COLO668 (cell line): ENCODE results near the gene ERC2.

ENCODE experiments used
- DNase-seq: peaks from one replicate; lab custom pipeline; 2025; ENCODE audit not compliant: unreplicated experiment; lab: John Stamatoyannopoulos, UW

ERC2 gene

DNA sequence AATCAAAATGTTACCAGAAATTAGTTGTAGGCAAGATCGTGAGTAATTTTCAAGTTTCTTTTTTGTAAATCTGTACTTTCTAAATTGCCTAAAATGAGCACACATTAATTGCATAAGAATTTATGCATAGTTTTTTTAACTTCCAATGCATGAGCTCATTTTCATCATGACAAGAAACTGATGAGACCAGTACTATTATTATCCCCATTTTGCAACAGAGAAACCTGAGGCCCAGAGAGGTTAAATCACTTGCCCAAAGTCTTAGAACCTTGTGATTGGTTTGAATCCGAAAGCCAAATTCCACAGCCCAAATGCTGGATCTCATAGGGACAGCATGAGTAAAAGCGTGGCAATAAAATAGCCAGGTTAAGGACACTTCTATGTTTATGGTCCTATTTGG lies 274.7 kb downstream of the ERC2 start:
- DNase-seq = no peak

DNA sequence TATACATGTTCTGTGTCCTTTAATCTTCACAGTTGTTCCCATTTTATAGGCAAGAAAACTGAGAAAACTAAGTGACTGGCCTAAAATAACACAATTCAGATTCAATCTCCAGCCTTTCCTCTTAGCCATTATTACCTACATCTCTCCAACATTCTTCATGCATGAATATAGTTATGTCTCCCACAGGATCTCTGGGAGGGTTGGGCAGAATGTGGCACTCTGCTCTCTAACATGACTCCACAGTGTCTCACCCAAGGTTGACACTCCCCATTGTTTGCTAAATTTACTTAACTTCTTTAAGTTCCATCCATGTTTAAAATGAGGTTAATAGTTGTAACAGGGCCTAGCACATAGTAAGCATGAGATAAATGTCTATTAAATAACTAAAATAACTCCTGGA lies 276.3 kb downstream of the ERC2 start:
- no peak for DNase-seq

DNA sequence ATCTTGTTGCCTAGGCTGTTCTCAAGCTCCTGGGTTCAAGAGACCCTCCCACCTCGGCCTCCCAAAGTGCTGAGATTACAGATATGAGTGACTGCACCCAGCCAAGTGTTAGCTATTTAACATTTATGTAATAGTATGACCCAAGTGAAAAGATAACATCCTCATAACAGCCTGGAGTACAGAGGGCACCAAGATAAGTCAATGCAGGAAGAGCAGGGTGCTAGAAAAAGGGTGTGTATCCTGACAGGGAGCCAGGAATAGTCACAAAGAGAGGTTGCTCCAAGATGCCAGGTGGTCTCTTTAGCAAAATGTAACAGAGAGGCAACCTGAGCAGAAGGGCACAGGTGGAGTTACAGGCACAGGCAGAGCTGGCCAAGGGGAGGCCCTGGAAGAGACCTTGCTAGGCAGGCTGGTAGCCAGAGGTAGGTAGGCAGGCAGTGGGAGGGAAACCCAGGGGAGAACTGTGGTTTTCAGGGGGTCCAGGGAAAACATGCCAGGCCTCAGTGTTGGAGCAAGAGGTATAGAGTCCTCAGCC lies 277.4 kb downstream of the ERC2 start:
- DNase-seq = no peak

DNA sequence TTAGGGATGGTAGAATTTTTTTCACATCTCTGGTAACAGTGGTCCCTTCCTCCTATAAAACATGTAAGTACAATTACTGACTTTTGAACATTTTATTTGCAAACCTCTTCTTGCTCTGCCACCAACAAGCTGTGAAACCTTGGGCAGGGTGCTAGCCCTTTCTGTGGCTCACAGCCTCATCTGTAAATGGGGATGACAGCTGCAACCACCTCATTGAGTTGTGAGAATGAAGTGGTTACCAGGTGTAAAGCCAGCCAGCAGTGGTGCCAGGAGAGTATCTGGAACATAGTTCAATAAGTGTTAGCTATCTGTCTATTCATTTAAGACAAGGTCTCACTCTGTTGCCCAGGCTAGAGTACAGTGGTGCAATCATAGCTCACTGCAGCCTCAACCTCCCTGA lies 278.1 kb downstream of the ERC2 start:
- no peak for DNase-seq

DNA sequence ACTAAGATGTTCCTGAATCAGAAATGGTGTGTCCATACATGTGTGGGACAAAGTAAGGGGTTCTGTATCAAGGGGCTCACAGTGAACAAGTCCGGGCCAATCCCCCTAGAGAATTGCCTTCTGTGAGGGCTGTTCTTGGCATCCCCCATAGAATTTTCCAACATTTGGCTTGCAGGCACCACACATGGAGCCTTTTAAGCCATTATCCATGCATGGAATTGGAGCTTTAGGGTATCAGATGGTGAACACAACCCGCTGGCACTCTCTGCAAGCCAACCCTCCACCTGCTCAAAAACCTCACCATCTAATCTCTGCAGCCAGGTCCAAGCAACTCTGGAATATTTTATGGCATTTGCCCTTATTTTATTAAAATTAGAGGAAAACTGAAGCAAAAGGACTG lies 278.7 kb downstream of the ERC2 start:
- no peak for DNase-seq

DNA sequence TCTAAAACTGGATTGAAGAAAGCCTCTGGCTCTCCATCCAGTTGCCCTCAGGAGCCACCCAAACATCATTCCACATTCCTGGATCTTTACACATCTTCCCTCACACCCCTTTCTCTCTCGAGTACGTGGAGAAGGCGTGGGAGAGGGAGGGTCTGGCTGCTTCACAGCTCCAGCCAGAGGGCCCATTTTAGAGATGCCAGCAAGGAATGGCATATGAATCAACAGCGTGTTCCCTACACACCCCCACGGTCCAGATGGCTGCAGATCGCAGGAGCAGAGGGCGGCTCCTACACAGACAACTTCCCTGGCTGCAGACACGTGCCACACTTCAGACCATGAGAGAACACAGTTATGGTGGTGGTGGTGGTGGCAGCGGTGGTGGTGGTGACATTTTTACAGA lies 280.1 kb downstream of the ERC2 start:
- no peak for DNase-seq

DNA sequence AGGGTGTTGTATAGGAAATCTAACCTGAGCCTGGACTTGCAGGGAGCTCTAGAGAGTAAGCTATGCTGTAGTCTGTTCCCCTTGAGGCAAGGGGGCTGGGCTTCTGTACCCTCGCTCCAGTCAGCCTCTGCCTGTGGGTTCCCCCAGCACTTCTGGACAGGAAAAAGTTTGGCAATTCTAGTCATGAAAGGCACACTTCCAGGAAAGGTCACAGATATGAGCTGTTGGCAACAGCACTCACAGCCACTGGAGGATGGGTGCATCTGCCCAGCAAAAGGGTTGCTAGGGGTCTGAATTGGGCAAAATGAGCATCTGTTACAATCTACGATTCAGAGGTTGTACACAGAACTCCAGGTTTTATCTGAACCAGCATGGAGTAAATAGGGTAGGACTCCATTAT lies 281.2 kb downstream of the ERC2 start:
- DNase-seq = no peak

DNA sequence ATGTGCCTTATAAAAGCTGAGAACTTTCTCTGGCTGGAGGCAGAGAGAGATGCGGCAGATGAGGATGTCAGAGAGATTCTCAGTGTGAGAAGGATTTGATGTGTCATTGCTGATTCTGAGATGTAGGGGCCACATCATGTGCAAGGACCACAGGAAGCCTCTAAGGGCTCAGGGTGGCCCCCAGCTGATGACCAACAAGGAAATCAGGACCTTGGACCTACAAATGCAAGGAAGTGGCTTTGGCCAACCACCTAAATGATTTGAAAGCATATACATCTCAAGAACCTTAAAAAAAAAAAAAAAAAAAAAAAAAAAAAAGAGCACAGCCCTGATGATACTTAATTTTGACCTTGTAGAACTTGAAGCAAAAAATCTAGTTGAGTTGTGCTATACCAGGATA lies 282.4 kb downstream of the ERC2 start:
- no peak for DNase-seq

DNA sequence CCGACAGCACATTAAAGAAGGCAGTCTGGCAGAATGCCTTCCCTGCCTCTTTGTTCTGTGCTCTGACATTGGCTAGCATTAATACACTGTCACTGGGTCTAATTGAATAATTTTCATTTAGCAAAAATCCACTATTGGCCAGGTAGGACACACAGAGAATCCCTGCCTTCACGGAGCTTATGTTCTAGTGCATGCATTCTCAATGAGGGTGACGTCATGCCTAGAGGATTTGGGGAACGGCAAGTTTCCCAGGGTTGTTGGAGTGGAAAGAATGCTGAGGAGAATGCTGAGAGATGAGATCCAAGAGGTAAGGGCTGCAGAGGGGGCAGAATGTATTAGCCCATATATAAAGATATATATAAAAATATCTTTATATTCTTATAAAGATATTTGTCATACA lies 284.7 kb downstream of the ERC2 start:
- DNase-seq = no peak

DNA sequence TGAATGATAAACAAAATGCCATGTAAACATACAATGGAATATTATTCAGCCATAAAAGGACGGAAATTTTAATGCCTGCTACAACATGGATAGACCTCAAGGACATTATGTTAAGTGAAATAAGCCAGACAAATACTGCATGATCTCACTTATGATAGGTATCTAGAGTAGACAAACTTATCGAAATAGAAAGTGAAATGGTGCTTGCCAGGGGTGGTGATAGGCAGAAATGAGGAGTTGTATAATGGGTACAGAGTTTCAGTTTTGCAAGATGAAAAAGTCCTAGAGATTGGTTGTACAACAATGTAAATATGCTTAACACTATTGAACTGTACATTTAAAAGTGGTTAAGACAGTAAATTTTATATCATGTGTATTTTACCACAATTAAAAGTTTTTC lies 287.8 kb downstream of the ERC2 start:
- DNase-seq = no peak

DNA sequence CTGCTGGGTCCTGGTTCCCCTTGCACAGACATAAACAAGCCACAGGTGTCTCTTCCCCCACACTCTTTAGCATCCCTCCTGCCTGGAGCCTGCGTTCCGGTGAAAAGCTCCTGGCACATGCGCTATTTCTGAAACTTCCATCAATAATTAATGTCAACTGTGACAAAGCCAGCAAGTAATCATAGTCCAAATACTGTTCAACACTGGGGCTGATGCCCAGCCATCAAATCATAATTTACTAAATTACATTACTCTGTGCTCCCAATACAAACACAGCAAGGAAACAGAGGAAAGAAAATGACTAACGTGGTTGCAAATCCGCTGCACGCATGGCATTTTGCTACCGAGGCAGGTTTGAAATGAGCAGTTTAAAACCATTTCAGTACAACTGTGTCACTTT lies 294.7 kb downstream of the ERC2 start:
- DNase-seq = no peak

DNA sequence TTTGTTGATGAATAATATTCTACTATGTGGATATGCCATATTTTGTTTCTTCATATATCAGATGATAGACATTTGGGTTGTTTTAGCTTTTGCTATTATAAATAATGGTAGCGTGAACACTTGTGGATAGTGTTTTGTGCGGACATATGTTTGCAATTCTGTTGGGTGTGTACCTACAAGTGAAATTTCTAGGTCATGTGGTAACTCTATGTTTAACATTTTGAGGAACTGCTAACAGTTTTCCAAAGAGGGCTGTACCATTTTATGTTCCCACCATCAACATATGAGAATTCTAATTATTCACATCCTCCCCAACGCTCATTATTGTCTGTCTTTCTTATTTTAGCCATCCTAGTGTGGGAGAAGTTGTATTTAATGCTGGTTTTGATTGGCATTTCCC lies 303.8 kb downstream of the ERC2 start:
- DNase-seq = no peak

DNA sequence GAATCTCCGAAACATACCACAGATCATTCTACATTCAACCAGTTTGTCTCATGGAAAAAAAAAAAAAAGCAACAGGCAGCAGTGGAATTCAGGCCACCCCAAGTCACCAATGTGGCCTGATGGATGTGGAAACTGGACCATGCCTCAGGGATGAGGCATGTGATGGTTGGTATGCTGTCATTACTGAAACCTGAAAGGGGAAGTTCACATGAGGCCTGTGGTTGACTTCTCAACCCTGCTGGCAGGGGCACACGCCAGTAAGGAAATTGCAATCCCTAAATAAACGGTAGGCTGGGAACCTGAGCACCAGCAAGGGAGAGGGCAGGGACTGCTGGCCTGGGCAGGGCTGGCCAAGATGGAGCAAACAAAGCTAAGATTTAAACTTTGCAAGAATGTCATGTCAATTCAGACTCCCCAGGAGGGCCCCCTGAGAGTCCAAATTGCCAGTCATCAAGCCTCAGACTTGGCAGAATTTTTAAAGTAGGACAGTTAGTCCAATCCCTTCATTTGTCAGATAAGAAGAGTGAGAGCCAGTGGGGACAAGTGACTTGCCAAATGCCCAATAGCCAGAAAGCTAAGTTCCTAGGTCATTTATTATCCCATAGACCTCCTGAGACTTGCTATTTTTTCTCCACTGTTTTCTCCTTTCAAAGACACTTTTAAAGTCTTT lies 310.4 kb downstream of the ERC2 start:
- no peak for DNase-seq

DNA sequence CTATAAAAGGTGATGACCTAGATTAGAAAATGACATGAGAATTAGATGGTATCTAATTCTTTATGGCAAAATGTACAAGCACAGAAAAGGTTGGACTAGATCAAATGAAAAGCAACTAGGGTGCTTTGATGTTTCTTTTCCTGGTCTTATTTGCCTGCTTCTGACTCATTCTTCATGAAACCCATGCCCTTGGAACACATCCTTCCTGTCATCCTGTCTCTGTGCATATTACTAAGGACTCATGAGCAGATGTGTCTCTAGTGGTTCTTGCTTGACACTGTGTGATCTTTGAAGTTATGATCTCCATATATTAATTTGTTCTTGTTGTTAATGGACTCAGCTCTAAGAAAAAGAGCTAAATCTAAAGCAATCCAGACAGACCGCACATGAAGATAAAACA lies 314.0 kb downstream of the ERC2 start:
- no peak for DNase-seq

DNA sequence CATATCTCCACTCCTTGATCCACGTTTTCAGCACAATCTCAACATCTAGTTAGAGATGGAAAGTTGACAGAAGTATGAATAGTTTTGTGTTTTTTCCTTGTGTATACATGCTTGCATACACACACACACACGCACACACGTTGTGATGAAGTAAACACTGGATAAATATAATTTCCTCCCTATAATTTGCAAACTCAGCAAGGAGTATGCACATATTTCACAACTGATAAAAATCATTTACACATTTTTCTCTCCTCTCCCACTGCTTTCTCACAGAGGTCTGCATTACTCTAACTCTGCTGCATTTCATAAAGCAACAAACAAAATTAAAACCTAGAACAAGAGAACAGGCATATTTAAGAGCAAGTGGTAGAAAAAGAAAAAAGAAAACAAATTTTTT lies 320.9 kb downstream of the ERC2 start:
- DNase-seq = no peak

DNA sequence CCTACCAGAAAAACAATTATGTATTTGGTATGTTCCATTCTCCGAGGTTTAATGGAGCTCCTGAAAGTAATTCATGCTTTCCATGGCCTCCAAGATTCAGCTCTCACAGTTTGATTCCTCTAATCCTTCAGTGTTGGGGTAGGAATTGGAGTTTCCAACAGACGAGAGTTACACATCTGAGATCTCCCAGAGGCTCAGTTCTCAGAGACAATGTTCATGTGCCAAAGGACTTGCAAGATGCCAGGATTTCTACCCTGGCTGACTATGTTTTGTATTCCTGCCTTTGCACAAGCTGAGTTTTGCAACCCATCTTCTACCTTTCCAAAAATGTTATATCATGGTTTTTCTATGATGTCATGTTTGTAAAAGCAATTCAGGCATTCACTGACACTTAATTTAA lies 322.9 kb downstream of the ERC2 start:
- no peak for DNase-seq

DNA sequence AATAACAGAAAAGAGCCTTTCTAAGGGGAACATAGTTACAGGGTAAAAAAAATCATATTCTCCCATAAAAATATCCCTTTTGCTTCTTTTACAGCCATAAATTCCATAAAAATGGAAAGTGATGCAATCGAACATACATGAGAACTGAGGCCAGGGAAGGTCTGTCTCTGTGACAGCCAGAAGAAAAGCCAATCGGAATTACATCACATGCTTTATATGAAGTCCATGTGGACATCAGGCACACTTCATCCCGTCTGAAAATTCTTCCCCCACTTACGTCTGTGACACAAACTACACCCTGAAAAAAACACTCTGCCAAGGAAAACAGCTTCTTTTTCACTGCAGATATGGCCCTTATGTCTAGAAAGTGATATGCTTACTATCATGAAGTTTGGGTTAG lies 323.5 kb downstream of the ERC2 start:
- DNase-seq = no peak

DNA sequence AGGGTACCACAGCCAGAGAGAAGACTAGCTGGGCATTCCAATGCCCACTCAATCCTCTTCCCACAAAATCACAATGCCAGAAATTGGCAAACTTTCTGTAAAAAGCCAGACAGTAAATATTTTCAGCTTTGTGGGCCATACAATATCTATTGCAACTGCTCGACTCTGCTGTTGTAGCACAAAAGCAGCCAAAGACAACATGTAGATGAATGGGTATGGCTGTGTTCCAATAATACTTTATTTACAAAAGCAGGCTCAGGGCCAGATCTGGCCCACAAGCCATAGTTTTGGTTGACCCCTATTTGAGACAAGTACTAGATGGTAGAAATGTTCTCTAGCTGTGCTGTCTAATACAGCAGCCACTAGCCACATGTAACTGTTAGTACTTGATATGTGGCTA lies 330.9 kb downstream of the ERC2 start:
- no peak for DNase-seq

DNA sequence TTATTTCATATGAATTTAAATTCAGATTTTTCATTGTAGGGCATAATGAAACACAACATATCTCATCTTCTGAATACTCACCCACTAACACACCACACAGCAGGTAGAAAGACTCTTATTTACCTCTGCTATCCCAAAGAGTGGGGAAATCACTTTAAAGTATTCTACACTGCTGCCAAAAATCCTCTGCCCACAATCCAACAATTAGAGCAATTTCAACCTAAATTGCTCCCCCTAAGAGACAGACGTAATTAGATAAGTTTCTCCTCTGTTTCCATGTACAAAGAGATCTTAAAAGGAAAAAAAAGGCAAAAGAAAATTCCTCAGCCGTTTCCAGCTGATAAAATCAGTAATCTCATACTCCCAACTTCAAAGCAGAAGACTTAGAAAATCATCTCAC lies 331.8 kb downstream of the ERC2 start:
- no peak for DNase-seq

DNA sequence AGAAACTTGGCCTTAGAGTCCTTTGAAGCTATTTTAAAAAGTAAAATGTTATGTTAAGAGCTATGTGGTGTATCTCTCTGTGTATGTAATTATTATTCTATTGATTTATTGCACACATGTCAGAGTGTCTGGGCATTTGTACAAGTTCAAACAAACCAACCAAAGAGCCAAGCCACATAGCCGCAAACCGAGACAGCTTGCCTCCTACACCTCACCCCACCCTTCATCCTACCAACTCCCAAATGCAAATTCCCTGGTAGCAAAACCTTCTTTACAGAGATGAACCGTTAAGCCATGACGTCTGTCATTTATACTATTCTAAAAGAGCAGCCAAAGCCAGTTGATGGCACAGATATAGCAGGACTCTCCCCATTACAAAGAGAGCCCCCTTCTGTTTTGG lies 332.3 kb downstream of the ERC2 start:
- DNase-seq = no peak

DNA sequence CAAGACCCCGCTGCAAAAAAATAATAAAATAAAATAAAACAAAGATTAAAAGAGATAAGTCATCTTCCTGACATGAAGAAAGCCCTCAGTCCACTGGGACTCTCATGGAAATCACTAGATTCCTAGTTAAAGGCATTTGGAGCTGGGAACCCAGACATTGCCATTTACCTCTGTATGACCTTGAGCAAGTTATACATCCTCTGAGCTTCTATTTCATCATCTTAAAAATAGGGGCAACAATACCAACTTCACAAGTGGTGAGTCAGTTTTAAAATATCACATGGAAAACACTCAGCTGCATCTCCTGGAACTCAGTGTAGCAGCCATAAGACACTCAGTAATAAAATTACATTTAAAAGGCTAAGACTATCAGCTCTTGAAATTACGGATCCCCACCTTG lies 334.8 kb downstream of the ERC2 start:
- no peak for DNase-seq

DNA sequence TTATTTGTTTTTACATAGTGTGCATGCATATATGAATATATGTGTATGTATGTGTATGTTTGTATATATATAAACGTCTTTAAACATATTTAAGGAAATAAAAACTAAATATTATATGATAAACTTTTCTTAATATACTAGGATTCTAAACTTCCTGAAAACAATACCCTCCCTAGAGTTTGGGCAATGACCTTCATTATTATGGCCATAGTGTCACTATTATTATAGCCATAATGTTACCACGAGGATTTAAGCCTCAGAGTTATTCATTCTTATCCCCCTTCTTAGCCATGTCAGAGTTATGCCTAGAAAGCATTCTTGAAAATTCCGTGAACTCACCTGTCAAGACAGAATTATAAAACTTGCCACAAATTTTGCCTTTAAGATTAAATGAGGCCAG lies 335.5 kb downstream of the ERC2 start:
- DNase-seq = no peak

DNA sequence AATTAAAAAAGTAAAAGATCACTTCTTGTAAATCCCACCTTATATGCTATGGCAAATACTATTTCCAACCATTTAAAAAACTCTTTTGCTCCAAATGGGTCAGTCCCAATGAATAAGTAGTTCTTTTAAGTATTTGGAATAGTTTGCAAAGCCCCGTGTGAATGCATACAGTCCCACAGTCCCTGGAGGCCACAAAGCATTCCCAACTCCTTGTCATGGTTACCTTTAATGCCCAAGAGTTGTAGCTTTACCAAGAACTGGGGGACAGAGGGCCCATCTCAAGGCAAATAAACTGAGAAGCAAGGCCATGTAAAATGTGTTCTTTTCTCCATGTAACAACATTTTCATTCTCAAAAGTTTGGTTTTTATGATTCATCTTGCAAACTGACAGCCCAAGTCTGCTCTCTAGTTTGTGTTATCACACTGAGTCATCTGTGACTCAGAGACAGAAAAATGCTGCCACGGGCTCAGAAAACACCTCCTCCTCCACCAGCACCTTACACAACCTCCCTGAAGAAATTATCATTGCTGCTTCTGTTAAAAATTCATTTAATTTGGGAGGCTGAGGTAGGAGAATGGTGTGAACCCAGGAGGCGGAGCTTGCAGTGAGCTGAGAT lies 336.2 kb downstream of the ERC2 start:
- no peak for DNase-seq
